K562 (cell line): ENCODE measurements around the gene SLC25A1. TPM values are rescaled to one million over a fixed set of nuclear protein-coding genes. Genes with fewer than 3 reads are reported as not detected.

Experiments
- FOXM1 ChIP-seq, 2 experiments: fragments of 450-650 bp in 1 of 2; sonication (generic) in 1 of 2; formaldehyde crosslinking in 1 of 2; IDR thresholded peaks; 2 replicates each; pipeline versions ENCODE4 v1.6.1 to v1.9.0; 2017 to 2022; ENCODE audit warnings: low read depth in 2 of 2, mild to moderate bottlenecking in 2 of 2, missing genetic modification reagents in 1 of 2, moderate library complexity in 1 of 2
- MLX ChIP-seq, 2 experiments: fragments of 450-650 bp in 1 of 2; sonication (generic) in 1 of 2; formaldehyde crosslinking; conservative IDR thresholded peaks; 2 replicates each; pipeline versions ENCODE4 v1.4.0 to v1.8.1; 2020 to 2022; ENCODE audit warnings: mild to moderate bottlenecking in 1 of 2, missing genetic modification reagents in 1 of 2
- PHF8 ChIP-seq: fragments of 200-600 bp; sonication (generic); IDR thresholded peaks from 2 replicates; pipeline ENCODE4 v1.6.1; 2012; ENCODE audit warnings: mixed run types, mild to moderate bottlenecking, inconsistent platforms, low read length, moderate library complexity, borderline replicate concordance
- SIRT6 ChIP-seq: IDR thresholded peaks from one replicate; pipeline ENCODE4 v1.6.1; 2012; ENCODE audit warnings: low read depth, mild to moderate bottlenecking, control low read depth, inconsistent platforms, low read length, moderate library complexity
- THAP12 ChIP-seq: fragments of 250-450 bp; sonication (Bioruptor Pico); IDR thresholded peaks from 2 replicates; pipeline ENCODE4 v1.9.0; 2021; ENCODE audit warnings: mild to moderate bottlenecking, inconsistent platforms
- USF1 ChIP-seq: sonication (generic); formaldehyde crosslinking; IDR thresholded peaks from 2 replicates; pipeline ENCODE4 v1.9.0; 2022; ENCODE audit warnings: mild to moderate bottlenecking, missing genetic modification reagents
- ZNF695 ChIP-seq: fragments of 450-650 bp; formaldehyde crosslinking; IDR thresholded peaks from 2 replicates; pipeline ENCODE4 v1.4.0; 2020; ENCODE audit warnings: mild to moderate bottlenecking, moderate library complexity
- polyA plus RNA-seq, 8 experiments: library from polyadenylated mRNA; depleted of rRNA in 4 of 8; stranded (reverse) in 5 of 8; unstranded in 3 of 8; fragments of >200 nt; fragmentation: Nextera tagmentation in 2 of 8; fragmentation: Illumina TruSeq in 1 of 8; extraction: Ambion mirVana in 2 of 8; extraction: Trizol in 1 of 8; gene quantifications; 2 replicates each; pipeline versions ENCODE4 v1.2.1 to v1.2.3, GENCODE V29; 2011 to 2014; ENCODE audit warnings: inconsistent platforms in 1 of 8, missing spikeins in 1 of 8
- total RNA-seq, 7 experiments: library from RNA; depleted of rRNA in 6 of 7; stranded (reverse); fragments of >200 nt in 6 of 7; fragmentation: Illumina TruSeq in 2 of 7; extraction: Trizol in 2 of 7; gene quantifications; 2 replicates each; pipeline versions ENCODE4 v1.2.1 to v1.2.3, GENCODE V29; 2011 to 2021; ENCODE audit warnings: low replicate concordance in 1 of 7

The SLC25A1 gene
- total and polyA plus RNA-seq, 9 of the 15 experiments (the other 6 are each of a cell fraction or from before 2014, with no cell fraction given), result 11.0 to 408 (median 110) TPM

- peak; percentile 24; the same call in 1 of the 2 replicates for TF ChIP-seq THAP12
- TF ChIP-seq FOXM1 (IDR thresholded peaks at IDR 0.05; ENCODE audit: low read depth), result no peak
- no peak for TF ChIP-seq FOXM1 (CRISPR knock-in tag; IDR thresholded peaks at IDR 0.05; ENCODE audit: low read depth)
- TF ChIP-seq SIRT6, result peak; percentile 89
- 0 out of 2 replicates have a peak, but pooled peaks have one; percentile 23 for TF ChIP-seq ZNF695
- TF ChIP-seq USF1, result no peak
- peak in 1 of 2 experiments; percentile 91; a peak in 1 of 4 replicates for TF ChIP-seq MLX (CRISPR knock-in tag; conservative IDR thresholded peaks at IDR 0.05)
- peak; percentile 29; the same call in 1 of the 2 replicates for TF ChIP-seq PHF8
These were observed 3.4 kb downstream of the SLC25A1 start (continued) for GRCh38 chr22:19175026-19175601.
